Sigmoid colon (tissue), 7 donors: ENCODE data around the gene DDX39B. TPM values are rescaled to one million over a fixed set of nuclear protein-coding genes. Genes with fewer than 3 reads are reported as not detected.
A peak's percentile ranks its signal among the peaks of the same experiment; 100 is the strongest.
"Not testable (repeated sequence)": the region's sequence is repeated elsewhere in the genome, so short reads cannot be mapped to it uniquely, and the experiment has no call there.

Source experiments
- DNase-seq: peaks from one replicate; pipeline ENCODE4 v3.0.0-alpha.2; 2019
- H3K27ac ChIP-seq, 4 donors: fragments of 200-600 bp; sonication (generic); one replicate each; pipeline ENCODE4 v1.5.1; 2016 to 2019; ENCODE audit warnings: mild to moderate bottlenecking in 1 of 4
- H3K27me3 ChIP-seq, 3 donors: fragments of 200-600 bp; sonication (generic); one replicate each; pipeline ENCODE4 v1.5.1; 2019; ENCODE audit warnings: mild to moderate bottlenecking in 1 of 3
- H3K36me3 ChIP-seq, 4 donors: fragments of 200-600 bp; sonication (generic); one replicate each; pipeline ENCODE4 v1.5.1; 2016 to 2019
- H3K4me1 ChIP-seq, 4 donors: fragments of 200-600 bp; sonication (generic); one replicate each; pipeline ENCODE4 v1.5.1; 2017 to 2019
- H3K4me3 ChIP-seq, 4 donors: fragments of 200-600 bp; sonication (generic); one replicate each; pipeline ENCODE4 v1.5.1; 2017 to 2019; ENCODE audit warnings: mild to moderate bottlenecking in 2 of 4, moderate library complexity in 1 of 4
- H3K9me3 ChIP-seq, 4 donors: fragments of 200-600 bp in 3 of 4; sonication (generic) in 3 of 4; one replicate each; pipeline versions ENCODE4 v1.5.1 to v1.6.1; 2013 to 2019
- CTCF ChIP-seq, 4 experiments: fragments of 450-650 bp in 3 of 4; fragments of 200-600 bp in 1 of 4; IDR thresholded peaks; one replicate each; pipeline ENCODE4 v1.5.1; 2016 to 2019; ENCODE audit warnings: antibody characterized with exemption in 4 of 4, mild to moderate bottlenecking in 3 of 4, moderate library complexity in 2 of 4
- EP300 ChIP-seq, 4 donors: sonication (generic); formaldehyde crosslinking; IDR thresholded peaks; one replicate each; pipeline ENCODE4 v1.6.1; 2017; ENCODE audit warnings: antibody characterized with exemption in 4 of 4
- POLR2A ChIP-seq, 2 donors: fragments of 450-650 bp; IDR thresholded peaks; one replicate each; pipeline ENCODE4 v1.6.1; 2016; ENCODE audit warnings: antibody characterized with exemption in 2 of 2, mild to moderate bottlenecking in 2 of 2, moderate library complexity in 2 of 2
- POLR2AphosphoS5 ChIP-seq, 4 donors: sonication (generic); formaldehyde crosslinking; IDR thresholded peaks; one replicate each; pipeline ENCODE4 v1.6.1; 2017; ENCODE audit warnings: antibody characterized with exemption in 4 of 4
- WGBS, 2 donors: extraction: QIAGEN DNeasy Blood & Tissue Kit; methylation state at CpG; one replicate each; pipeline ENCODE4 v1.1.7; 2013; 5-methylcytosine and 5-hydroxymethylcytosine counted together
- intact Hi-C: fragments of 100-400 bp; cut with DNase I; formaldehyde crosslinking; loops from one replicate; pipeline ENCODE4 v1.15.1; 2023
- polyA plus RNA-seq, 3 donors: library from polyadenylated mRNA; stranded (reverse); fragments of 200-250 nt; gene quantifications; one replicate each; pipeline ENCODE4 v1.2.3, GENCODE V29; 2013
- total RNA-seq, 4 donors: library from RNA; depleted of rRNA; stranded (reverse); fragments of >200 nt; gene quantifications; one replicate each; pipeline ENCODE4 v1.1.0, GENCODE V29; 2016
- donor health status: healthy with polysubstance abuse.
- donor health status: Bipolar disorder and iron deficiency.
- donor health status: healthy.

Gene DDX39B
- total and polyA plus RNA-seq, 7 donors = 130 to 301 (median 226) TPM

DNA sequence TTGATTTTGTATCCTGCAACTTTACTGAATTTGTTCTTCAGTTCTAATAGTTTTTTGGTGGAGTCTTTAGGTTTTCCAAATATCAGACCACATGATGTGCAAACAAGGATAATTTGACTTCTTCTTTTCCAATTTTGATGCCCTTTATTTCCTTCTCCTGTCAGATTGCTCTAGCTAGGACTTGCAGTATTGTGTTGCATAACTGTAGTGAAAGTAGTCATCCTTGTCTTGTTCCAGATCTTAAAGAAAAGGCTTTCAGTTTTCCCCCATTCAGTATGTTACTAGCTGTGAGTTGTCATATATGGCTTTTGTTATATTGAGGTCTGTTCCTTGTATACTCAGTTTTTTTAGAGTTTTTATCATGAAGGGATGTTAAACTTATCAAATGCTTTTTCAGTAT lies 39.2 kb downstream of the DDX39B start:
- Histone ChIP-seq H3K27me3 (peaks cover 9 to 73% (median 23%) of the 10 kb centered on the region in 3 donors), H3K4me3 (no peak overlapping the region), H3K27ac (no peak overlapping the region), H3K36me3 (no peaks in the 10 kb centered on the region), H3K4me1 (peaks cover 0 to 15% (median 10%) of the 10 kb centered on the region in 4 donors), H3K9me3 (peaks cover 0 to 2% (median 0%) of the 10 kb centered on the region in 4 donors)
- DNase-seq = no peak
- intact Hi-C loops = no loop called here
- TF ChIP-seq CTCF (IDR thresholded peaks at IDR 0.05) = no peak
- TF ChIP-seq EP300 (IDR thresholded peaks at IDR 0.05) = no peak
- TF ChIP-seq POLR2AphosphoS5 (IDR thresholded peaks at IDR 0.05) = no peak
- no peak for TF ChIP-seq POLR2A (IDR thresholded peaks at IDR 0.05)

- DNase-seq, intact Hi-C loops, H3K4me3 ChIP-seq, H3K36me3 ChIP-seq, H3K9me3 ChIP-seq, H3K27ac ChIP-seq: not testable (repeated sequence)
- Histone ChIP-seq H3K4me1 (peaks cover 0 to 24% (median 16%) of the 10 kb centered on the region in 4 donors), H3K27me3 (peaks cover 13 to 76% (median 20%) of the 10 kb centered on the region in 3 donors)
- WGBS, 2 donors = 100% methylated on average over 1 of the region's 2 CpGs
These were observed 42.2 kb downstream of the DDX39B start for GRCh38 chr6:31499648-31500047.

GRCh38 chr6:31498748-31499147 lies 43.1 kb downstream of the DDX39B start:
- H3K4me3 ChIP-seq = no peak overlapping the region
- no peak overlapping the region for H3K27ac ChIP-seq
- H3K9me3 ChIP-seq = peaks cover 0 to 2% (median 0%) of the 10 kb centered on the region in 4 donors
- 13 to 25% methylated on average over 21 of the region's 21 CpGs for WGBS, 2 donors
- DNase-seq = no peak
- no peak for TF ChIP-seq POLR2AphosphoS5 (IDR thresholded peaks at IDR 0.05)
- H3K27me3 ChIP-seq = peaks cover 13 to 76% (median 27%) of the 10 kb centered on the region in 3 donors
- no peaks in the 10 kb centered on the region for H3K36me3 ChIP-seq
- H3K4me1 ChIP-seq = peaks cover 0 to 31% (median 25%) of the 10 kb centered on the region in 4 donors
- intact Hi-C loops = no loop called here

DNA sequence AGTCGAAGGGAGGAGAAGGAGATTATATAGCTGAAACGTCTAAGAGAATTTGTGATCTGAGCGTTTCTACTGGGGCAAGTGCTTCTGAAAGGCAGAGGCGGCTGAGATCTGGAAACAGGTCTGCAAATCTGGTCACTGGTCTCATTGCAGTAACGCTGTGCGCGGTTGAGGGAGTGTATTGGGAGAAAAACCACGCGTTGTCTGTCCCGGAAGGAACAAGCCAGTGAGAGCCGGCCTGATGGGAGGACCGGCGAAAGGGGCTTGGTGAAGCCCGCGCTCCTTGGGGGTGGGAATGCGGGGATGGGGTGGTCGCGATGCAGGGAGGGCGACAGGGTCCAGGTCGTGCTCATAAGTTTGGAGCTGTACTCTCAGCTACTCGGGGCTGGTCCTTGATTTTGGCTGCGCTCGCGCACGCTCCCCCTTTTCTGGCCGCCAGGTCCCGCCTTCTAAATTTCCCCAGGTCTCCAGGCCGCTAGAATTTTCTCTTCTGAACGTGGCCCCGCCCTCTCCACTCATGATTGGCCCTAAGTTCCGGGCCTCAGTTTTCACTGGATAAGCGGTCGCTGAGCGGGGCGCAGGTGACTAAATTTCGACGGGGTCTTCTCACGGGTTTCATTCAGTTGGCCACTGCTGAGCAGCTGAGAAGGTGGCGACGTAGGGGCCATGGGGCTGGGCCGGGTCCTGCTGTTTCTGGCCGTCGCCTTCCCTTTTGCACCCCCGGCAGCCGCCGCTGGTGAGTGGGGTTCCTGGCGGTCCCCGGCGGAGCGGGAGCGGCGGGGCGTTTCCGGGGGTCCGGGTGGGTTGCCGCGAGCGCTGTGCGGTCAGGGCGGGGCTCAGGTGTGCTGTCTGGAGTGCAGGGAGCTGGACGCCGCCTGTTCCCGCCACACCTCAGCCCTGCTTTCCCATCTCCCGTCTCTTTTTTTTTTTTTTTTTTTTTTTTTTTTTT lies 44.0 kb downstream of the DDX39B start, which contains the start of gene MICB:
Gene MICB (plus strand): TSS at position 615 of the 946 bp plus-strand sequence. CDS start 49 bp downstream, at position 664.
- peak within 1 kb of the TSS in 3 of 4 donors; percentile 30 to 68 (median 50) for H3K27ac ChIP-seq
- peak; percentile 83 for DNase-seq
- peak within 1 kb of the TSS; percentile 25 to 50 (median 44) for H3K4me3 ChIP-seq
- H3K9me3 ChIP-seq = peaks cover 0 to 2% (median 0%) of the 10 kb centered on the region in 4 donors
- no peaks in the 10 kb centered on the region for H3K36me3 ChIP-seq
- peaks cover 16 to 82% (median 37%) of the 10 kb centered on the region in 3 donors for H3K27me3 ChIP-seq
- TF ChIP-seq CTCF (IDR thresholded peaks at IDR 0.05) (no peak), POLR2AphosphoS5 (IDR thresholded peaks at IDR 0.05) (peak in 1 of 4 donors; percentile 65)
- H3K4me1 ChIP-seq = peaks cover 0 to 34% (median 25%) of the 10 kb centered on the region in 4 donors
- WGBS, 2 donors = 0 to 1% methylated on average over 64 of the region's 64 CpGs
- intact Hi-C loops = no loop called here

DNA sequence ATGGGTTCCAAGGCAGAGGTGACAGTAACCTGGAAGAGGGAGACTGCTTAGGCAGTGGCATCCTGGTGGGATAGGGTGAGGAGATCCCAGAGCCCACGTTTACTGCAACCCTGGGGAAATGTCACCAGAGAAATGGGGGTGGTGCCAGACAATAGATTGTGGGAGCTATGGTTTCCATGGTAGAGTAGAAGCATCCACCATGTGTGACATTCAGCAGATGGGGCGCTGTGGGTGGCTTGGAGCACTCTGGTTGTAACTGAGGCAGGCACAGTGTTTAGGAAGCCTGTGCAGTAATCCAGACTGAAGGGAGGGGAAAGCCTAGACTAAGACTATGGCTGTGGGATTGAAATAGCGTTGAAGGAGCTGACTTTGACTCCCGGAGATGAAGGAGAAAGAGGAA lies 45.0 kb downstream of the DDX39B start:
- Histone ChIP-seq H3K27me3 (peaks cover 16 to 79% (median 40%) of the 10 kb centered on the region in 3 donors), H3K4me1 (peaks cover 0 to 34% (median 25%) of the 10 kb centered on the region in 4 donors)
- 62 to 70% methylated on average over 4 of the region's 4 CpGs for WGBS, 2 donors
- H3K9me3 ChIP-seq, H3K36me3 ChIP-seq, H3K27ac ChIP-seq, intact Hi-C loops, DNase-seq, H3K4me3 ChIP-seq: not testable (repeated sequence)

GRCh38 chr6:31495580-31495979 lies 46.2 kb downstream of the DDX39B start:
- Histone ChIP-seq H3K36me3 (no peaks in the 10 kb centered on the region), H3K27ac (no peak overlapping the region), H3K4me3 (no peak overlapping the region), H3K9me3 (no peaks in the 10 kb centered on the region), H3K27me3 (peaks cover 16 to 73% (median 40%) of the 10 kb centered on the region in 3 donors), H3K4me1 (peaks cover 0 to 34% (median 25%) of the 10 kb centered on the region in 4 donors)
- DNase-seq = no peak
- 60 to 69% methylated on average over 2 of the region's 2 CpGs for WGBS, 2 donors
- intact Hi-C loops = loop anchor here (2.0 kb wide), 1 partner anchor 45 kb away; no protein-coding TSS in a partner anchor
- no peak for TF ChIP-seq EP300 (IDR thresholded peaks at IDR 0.05)
- no peak for TF ChIP-seq CTCF (IDR thresholded peaks at IDR 0.05)
- TF ChIP-seq POLR2AphosphoS5 (IDR thresholded peaks at IDR 0.05) = no peak
- no peak for TF ChIP-seq POLR2A (IDR thresholded peaks at IDR 0.05)
